ENCODE measurements around the gene LAMA3. TPM values are rescaled to one million over a fixed set of nuclear protein-coding genes. Genes with fewer than 3 reads are reported as not detected.

Gene LAMA3
- total RNA-seq, 1 donor, result 8.3 TPM

GRCh38 chr18:23878336-23878900, 189.2 kb downstream of the LAMA3 start:
- Histone ChIP-seq H3K27ac (ENCODE audit: low read depth, low read length) (no peak overlapping the region), H3K9me3 (ENCODE audit: low read depth, low read length) (no peaks in the 10 kb centered on the region), H4K20me1 (ENCODE audit: insufficient read depth, low read length) (no peaks in the 10 kb centered on the region), H3K79me2 (ENCODE audit: insufficient read depth, low read length) (no peaks in the 10 kb centered on the region), H3K36me3 (ENCODE audit: insufficient read depth, low read length) (no peaks in the 10 kb centered on the region), H3K4me1 (ENCODE audit: insufficient read depth, low read length) (no peaks in the 10 kb centered on the region), H3K4me2 (ENCODE audit: insufficient read depth, low read length) (no peak overlapping the region), H3K4me3 (ENCODE audit: insufficient read depth, low read length) (no peak overlapping the region), H2AFZ (ENCODE audit: low read length) (no peak overlapping the region), H3K27me3 (ENCODE audit: insufficient read depth, low read length) (peaks cover 2% of the 10 kb centered on the region)
- TF ChIP-seq CTCF (IDR thresholded peaks at IDR 0.05; ENCODE audit: extremely low read depth, low read depth, low read length), result no peak
- DNase-seq (ENCODE audit: insufficient read length, low spot score, missing footprints), result no peak

- Histone ChIP-seq H3K4me3 (ENCODE audit: insufficient read depth, low read length) (no peak overlapping the region), H2AFZ (ENCODE audit: low read length) (no peak overlapping the region), H3K4me2 (ENCODE audit: insufficient read depth, low read length) (no peak overlapping the region), H3K36me3 (ENCODE audit: insufficient read depth, low read length) (no peaks in the 10 kb centered on the region), H3K27me3 (ENCODE audit: insufficient read depth, low read length) (peaks cover 2% of the 10 kb centered on the region), H3K9me3 (ENCODE audit: low read depth, low read length) (no peaks in the 10 kb centered on the region), H3K27ac (ENCODE audit: low read depth, low read length) (no peak overlapping the region), H3K79me2 (ENCODE audit: insufficient read depth, low read length) (no peaks in the 10 kb centered on the region), H3K4me1 (ENCODE audit: insufficient read depth, low read length) (peaks cover 2% of the 10 kb centered on the region), H4K20me1 (ENCODE audit: insufficient read depth, low read length) (no peaks in the 10 kb centered on the region)
- TF ChIP-seq CTCF (IDR thresholded peaks at IDR 0.05; ENCODE audit: extremely low read depth, low read depth, low read length), result no peak
- no peak for DNase-seq (ENCODE audit: insufficient read length, low spot score, missing footprints)
Observed at GRCh38 chr18:23879126-23879525, 189.9 kb downstream of the LAMA3 start.

DNA sequence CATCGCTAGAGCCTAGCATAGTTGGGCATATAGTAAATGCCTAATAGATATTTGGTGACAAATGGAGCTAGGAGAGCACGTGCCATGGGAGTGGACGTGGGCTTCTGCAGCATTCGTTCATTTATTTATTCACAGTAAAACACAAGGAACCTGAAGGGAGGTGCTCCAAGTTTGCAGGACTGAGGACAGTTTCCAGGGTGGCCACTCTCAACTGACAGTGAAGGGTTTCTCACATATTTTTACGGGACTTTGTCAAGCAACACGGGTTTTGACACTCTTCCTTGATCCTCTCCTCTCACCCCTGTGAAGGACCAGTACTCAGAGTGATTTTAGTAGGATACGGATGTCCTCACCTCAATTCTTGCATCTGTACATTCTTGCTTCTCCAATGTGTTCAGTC, 190.3 kb downstream of the LAMA3 start:
- Histone ChIP-seq H3K27me3 (ENCODE audit: insufficient read depth, low read length) (peaks cover 2% of the 10 kb centered on the region), H3K27ac (ENCODE audit: low read depth, low read length) (no peak overlapping the region), H3K9me3 (ENCODE audit: low read depth, low read length) (no peaks in the 10 kb centered on the region), H4K20me1 (ENCODE audit: insufficient read depth, low read length) (no peaks in the 10 kb centered on the region), H3K36me3 (ENCODE audit: insufficient read depth, low read length) (no peaks in the 10 kb centered on the region), H3K79me2 (ENCODE audit: insufficient read depth, low read length) (no peaks in the 10 kb centered on the region), H2AFZ (ENCODE audit: low read length) (no peak overlapping the region), H3K4me3 (ENCODE audit: insufficient read depth, low read length) (no peak overlapping the region), H3K4me2 (ENCODE audit: insufficient read depth, low read length) (no peak overlapping the region), H3K4me1 (ENCODE audit: insufficient read depth, low read length) (peaks cover 5% of the 10 kb centered on the region)
- no peak for DNase-seq (ENCODE audit: insufficient read length, low spot score, missing footprints)
- TF ChIP-seq CTCF (IDR thresholded peaks at IDR 0.05; ENCODE audit: extremely low read depth, low read depth, low read length), result no peak

DNA sequence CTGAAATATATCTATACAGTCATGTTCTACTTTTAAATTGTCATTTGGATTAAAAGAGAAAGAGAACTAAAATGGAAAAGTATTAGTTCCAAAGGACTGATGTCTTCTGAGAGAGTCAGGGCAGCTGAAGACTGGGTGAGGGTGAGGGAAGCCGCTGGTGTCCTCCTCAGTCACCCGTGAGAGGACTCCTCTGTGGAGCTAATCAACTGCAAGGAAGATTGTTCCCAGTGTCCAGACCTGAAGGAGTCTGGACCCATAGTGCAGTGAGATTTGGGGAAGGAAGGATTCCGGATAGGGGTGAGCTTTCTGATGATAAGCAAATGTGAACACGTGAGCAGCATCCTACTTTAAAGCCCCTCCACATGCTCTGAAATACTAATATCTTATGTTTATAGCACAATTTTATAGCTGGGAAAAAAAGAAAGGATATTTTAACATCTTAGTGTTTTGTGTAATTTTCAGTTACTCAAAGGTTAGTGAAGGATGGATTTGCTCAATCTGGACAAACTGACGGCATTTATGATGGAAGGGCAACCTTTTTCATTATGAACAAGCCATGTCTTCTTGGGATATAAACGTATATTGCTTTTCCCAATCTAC, 190.8 kb downstream of the LAMA3 start:
- Histone ChIP-seq H3K4me1 (ENCODE audit: insufficient read depth, low read length) (peaks cover 9% of the 10 kb centered on the region), H3K79me2 (ENCODE audit: insufficient read depth, low read length) (no peaks in the 10 kb centered on the region), H3K36me3 (ENCODE audit: insufficient read depth, low read length) (no peaks in the 10 kb centered on the region), H3K4me2 (ENCODE audit: insufficient read depth, low read length) (no peak overlapping the region), H2AFZ (ENCODE audit: low read length) (no peak overlapping the region), H3K9me3 (ENCODE audit: low read depth, low read length) (no peaks in the 10 kb centered on the region), H3K27ac (ENCODE audit: low read depth, low read length) (no peak overlapping the region), H3K27me3 (ENCODE audit: insufficient read depth, low read length) (peaks cover 2% of the 10 kb centered on the region), H3K4me3 (ENCODE audit: insufficient read depth, low read length) (no peak overlapping the region), H4K20me1 (ENCODE audit: insufficient read depth, low read length) (no peaks in the 10 kb centered on the region)
- no peak for TF ChIP-seq CTCF (IDR thresholded peaks at IDR 0.05; ENCODE audit: extremely low read depth, low read depth, low read length)
- no peak for DNase-seq (ENCODE audit: insufficient read length, low spot score, missing footprints)
